ENCODE data around the gene F2R. TPM values are rescaled to one million over a fixed set of nuclear protein-coding genes. Genes with fewer than 3 reads are reported as not detected.

Gene F2R
- total and polyA plus RNA-seq, 2 of the 8 experiments (the other 6 are each of a cell fraction or from before 2014, with no cell fraction given), result 23.8 to 29.1 TPM

DNA sequence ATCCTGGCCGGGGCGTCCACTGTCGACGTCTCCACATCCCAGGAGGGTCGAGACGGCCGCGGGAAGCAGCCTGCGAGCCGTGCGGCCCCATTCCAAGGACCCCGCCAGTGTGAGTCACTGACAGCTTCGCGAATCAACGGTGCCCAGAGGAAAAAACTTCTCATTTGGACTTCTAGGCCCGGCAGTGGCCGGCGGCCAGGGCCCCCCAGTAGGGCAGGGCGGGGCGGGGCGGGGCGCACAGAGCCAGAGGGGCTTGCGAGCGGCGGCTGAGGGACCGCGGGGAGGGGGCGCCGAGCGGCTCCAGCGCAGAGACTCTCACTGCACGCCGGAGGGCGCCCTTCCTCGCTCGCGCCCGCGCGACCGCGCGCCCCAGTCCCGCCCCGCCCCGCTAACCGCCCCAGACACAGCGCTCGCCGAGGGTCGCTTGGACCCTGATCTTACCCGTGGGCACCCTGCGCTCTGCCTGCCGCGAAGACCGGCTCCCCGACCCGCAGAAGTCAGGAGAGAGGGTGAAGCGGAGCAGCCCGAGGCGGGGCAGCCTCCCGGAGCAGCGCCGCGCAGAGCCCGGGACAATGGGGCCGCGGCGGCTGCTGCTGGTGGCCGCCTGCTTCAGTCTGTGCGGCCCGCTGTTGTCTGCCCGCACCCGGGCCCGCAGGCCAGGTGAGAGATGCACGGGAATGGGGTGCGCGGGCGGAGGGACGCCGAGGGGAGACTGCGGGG is at the start of gene F2R (continued):
- TF ChIP-seq PHF8 (conservative IDR thresholded peaks at IDR 0.05; ENCODE audit: low read depth, low read length) (0 out of 2 replicates have a peak, but pooled peaks have one; percentile 55), NANOG (IDR thresholded peaks at IDR 0.05; ENCODE audit: insufficient read depth, low read depth, low read length, poor library complexity, severe bottlenecking) (no peak), CEBPB (IDR thresholded peaks at IDR 0.05; ENCODE audit: low read depth, low read length) (no peak), SUZ12 (IDR thresholded peaks at IDR 0.05; ENCODE audit: low read length) (no peak), TCF12 (IDR thresholded peaks at IDR 0.05; ENCODE audit: low read depth, low read length) (no peak), SIRT6 (IDR thresholded peaks at IDR 0.05; ENCODE audit: low read length) (no peak), SIX5 (IDR thresholded peaks at IDR 0.05; ENCODE audit: low read depth, low read length) (no peak), POLR2A (IDR thresholded peaks at IDR 0.05; ENCODE audit: control extremely low read depth in 1 of 2, low read depth in 2 of 2, low read length in 2 of 2) (no peak), RAD21 (IDR thresholded peaks at IDR 0.05 in 1 of 2, conservative IDR thresholded peaks at IDR 0.05 in 1 of 2; ENCODE audit: low read depth in 2 of 2, low read length in 2 of 2) (peak; percentile 43 to 58; a peak in 3 of 4 replicates), CBX5 (IDR thresholded peaks at IDR 0.05; ENCODE audit: low read depth, low read length) (no peak), HDAC2 (IDR thresholded peaks at IDR 0.05; ENCODE audit: borderline replicate concordance in 1 of 2, low read depth in 2 of 2, low read length in 2 of 2) (no peak; a peak in 1 of 4 replicates), SP2 (IDR thresholded peaks at IDR 0.05; ENCODE audit: low read length) (no peak), TAF1 (IDR thresholded peaks at IDR 0.05; ENCODE audit: low read depth, low read length) (peak; percentile 66), RBBP5 (IDR thresholded peaks at IDR 0.05; ENCODE audit: borderline replicate concordance, low read depth, low read length) (peak; percentile 27; the same call in 1 of the 2 replicates), SRF (IDR thresholded peaks at IDR 0.05; ENCODE audit: low read depth, low read length) (no peak), EGR1 (IDR thresholded peaks at IDR 0.05; ENCODE audit: borderline replicate concordance, low read depth, low read length) (no peak), SAP30 (IDR thresholded peaks at IDR 0.05; ENCODE audit: insufficient read depth, insufficient replicate concordance, low read length) (no peak), FOSL1 (IDR thresholded peaks at IDR 0.05; ENCODE audit: insufficient read depth, low read depth, low read length) (no peak), CREB1 (IDR thresholded peaks at IDR 0.05) (0 out of 2 replicates have a peak, but pooled peaks have one; percentile 21)
- TF ChIP-seq, protein P1, sequence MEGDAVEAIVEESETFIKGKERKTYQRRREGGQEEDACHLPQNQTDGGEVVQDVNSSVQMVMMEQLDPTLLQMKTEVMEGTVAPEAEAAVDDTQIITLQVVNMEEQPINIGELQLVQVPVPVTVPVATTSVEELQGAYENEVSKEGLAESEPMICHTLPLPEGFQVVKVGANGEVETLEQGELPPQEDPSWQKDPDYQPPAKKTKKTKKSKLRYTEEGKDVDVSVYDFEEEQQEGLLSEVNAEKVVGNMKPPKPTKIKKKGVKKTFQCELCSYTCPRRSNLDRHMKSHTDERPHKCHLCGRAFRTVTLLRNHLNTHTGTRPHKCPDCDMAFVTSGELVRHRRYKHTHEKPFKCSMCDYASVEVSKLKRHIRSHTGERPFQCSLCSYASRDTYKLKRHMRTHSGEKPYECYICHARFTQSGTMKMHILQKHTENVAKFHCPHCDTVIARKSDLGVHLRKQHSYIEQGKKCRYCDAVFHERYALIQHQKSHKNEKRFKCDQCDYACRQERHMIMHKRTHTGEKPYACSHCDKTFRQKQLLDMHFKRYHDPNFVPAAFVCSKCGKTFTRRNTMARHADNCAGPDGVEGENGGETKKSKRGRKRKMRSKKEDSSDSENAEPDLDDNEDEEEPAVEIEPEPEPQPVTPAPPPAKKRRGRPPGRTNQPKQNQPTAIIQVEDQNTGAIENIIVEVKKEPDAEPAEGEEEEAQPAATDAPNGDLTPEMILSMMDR (IDR thresholded peaks at IDR 0.05; ENCODE audit: control extremely low read depth in 1 of 3, insufficient read depth in 1 of 3, low read depth in 1 of 3, low read length in 3 of 3), result peak; percentile 55 to 76 (median 57)
- TF ChIP-seq, protein P2, sequence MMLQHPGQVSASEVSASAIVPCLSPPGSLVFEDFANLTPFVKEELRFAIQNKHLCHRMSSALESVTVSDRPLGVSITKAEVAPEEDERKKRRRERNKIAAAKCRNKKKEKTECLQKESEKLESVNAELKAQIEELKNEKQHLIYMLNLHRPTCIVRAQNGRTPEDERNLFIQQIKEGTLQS (IDR thresholded peaks at IDR 0.05; ENCODE audit: insufficient read depth, low read depth, low read length), result no peak

Data from H1 (cell line).